HG03432 (cell line): ENCODE data around the gene GINS2.

ENCODE experiments used
- ATAC-seq: cut with Tn5 transposase; IDR thresholded peaks from one replicate; pipeline ENCODE4 v1.9.1; 2021; ENCODE audit warnings: mild to moderate bottlenecking, moderate library complexity; ENCODE audit not compliant: unreplicated experiment

GINS2 gene

DNA sequence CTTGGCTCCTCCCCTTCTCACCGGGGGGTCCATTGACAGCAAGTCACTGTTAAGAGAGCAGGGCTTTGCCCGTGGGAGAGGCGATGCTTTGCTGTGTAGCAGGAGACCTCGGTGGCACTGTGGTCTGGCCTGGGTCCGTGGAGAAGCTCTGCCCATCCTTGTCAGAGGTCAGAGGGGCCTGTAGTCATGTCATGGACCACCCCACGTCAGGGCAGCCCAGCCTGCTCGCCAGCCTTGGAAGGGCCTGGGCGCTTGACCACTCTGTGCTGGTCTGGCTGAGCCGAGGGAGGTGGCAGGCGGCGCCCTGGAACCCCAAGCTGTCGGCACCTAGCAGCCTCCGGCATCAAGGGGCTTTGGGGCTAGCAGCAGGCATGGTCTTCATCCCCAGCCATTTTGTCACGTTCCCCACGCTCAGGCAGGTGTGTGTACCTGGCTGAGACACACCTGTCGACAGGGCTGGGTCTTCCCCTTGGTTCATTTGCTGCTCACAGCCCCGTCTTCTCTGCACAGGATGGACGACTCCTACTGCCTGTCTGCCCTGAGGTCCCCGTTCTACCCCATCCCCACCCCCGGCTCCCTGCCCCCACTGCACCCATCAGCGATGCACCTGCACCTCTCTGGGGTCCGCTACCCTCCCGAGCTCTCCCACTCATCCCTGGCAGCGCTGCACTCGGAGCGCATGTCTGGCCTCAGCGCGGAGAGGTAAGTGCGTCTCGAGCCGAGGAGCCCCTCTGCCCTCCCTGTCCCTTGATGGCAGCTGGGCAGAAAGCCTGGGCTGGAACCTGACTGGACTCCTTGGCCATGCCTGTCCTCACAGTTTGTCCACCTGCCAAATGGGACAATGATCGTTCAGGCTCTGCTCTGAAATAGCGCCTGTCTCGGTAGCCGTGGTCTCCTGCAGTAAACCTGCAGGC lies 33.3 kb downstream of the GINS2 start:
- no peak for ATAC-seq

DNA sequence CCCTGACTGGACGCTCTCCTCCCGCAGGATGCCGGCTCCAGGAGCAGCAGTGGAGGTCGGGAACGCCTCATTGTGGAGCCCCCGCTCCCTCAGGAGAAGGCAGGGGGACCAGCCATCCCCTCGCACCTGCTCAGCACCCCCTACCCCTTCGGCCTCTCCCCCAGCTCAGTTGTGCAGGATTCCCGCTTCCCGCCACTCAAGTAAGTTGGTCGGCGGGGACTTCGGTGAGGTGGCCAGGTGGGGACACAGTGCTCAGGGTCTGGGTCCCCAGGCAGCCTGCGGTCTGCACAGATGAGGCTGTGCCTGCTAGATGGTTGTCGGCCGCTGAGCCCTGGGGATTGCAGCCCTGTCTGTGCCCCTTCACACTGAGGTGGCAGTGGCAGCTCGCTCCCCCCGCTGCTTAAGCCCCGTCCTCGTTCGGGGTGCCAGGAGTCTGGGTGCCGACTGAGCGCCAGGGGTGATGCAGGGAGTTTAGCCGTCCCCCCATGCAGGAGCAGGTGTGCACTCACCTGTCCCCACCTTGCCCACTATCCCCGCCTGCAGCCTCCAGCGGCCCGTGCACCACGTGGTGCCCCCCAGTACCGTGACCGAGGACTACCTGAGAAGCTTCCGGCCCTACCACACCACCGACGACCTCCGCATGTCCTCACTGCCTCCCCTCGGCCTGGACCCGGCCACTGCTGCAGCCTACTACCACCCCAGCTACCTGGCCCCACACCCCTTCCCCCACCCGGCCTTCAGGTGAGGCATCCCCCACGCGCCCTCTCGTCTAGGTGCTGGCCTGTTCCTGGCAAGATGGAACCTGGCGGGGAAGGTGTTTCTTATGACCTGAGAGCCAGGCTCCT lies 34.3 kb downstream of the GINS2 start:
- ATAC-seq: no peak

DNA sequence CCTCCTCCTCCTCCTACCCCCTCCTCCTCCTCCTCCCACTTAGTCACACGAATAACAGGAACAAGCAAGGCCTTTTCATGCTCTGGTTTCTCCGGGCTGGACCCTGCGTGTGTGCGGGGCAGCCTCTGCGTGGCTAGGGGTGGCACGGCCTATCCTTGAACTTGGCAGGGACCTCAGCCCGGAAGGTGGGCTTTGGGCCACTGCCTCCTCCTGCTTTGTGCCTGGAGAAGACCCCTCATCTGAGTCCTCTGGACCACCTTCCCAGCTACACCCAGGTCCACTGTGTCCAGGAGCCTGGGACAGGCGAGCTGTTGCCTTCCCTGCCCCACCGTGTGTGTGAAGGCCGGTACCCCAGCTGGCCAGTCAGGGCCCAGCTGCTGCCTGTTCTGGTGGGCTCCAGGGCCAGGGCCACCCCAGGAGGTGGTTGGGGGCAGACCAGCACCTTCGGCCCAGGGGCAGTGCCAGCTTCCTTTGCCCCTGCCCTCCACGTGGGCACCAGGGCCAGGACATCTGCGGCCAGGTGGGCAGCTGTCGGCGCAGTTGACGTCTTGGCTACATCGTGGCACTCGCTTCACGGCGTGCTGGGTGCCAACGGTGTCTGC lies 35.4 kb downstream of the GINS2 start:
- no peak for ATAC-seq

DNA sequence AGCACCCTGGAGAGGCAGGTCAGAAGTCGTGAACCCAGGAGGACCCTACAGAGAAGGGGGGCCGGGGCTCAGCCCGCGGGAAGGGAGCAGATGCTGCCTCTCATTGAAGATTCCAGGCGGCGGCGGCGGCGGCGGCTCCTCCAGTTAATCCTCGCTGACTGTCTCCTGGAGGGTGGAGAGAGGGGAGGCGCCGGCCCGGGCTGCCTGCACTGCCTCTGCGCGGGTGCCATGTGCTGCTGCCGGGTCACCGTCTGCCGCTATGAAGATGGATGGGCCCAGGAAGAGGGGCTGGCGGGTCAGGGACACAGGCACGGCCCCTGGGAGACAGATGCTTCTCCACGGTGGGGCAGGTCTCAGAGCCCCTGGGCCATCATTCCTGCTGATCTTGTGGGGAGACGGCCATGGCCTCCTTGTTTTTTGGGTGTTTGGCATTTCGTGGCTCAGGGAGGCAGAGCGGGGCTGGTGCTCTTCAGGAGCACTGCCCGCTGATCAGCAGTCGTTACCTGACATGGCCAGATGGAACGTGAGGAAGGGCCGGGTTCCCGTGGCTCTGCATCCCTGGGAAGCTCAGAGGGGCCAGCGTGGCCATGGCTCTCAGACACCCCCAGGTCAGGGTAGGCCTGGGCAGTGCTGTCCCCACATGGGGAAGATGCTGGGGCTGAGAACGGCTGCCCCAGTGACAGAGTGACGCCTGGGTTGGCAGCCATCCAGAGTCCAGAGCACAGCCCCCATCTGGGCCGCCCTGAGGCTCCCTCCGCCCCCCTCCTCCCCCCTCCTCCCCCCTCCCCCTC lies 36.1 kb downstream of the GINS2 start:
- no peak for ATAC-seq

GRCh38 chr16:85651629-85652430 lies 36.9 kb downstream of the GINS2 start:
- no peak for ATAC-seq

GRCh38 chr16:85650844-85651628 lies 37.7 kb downstream of the GINS2 start:
- ATAC-seq: no peak

DNA sequence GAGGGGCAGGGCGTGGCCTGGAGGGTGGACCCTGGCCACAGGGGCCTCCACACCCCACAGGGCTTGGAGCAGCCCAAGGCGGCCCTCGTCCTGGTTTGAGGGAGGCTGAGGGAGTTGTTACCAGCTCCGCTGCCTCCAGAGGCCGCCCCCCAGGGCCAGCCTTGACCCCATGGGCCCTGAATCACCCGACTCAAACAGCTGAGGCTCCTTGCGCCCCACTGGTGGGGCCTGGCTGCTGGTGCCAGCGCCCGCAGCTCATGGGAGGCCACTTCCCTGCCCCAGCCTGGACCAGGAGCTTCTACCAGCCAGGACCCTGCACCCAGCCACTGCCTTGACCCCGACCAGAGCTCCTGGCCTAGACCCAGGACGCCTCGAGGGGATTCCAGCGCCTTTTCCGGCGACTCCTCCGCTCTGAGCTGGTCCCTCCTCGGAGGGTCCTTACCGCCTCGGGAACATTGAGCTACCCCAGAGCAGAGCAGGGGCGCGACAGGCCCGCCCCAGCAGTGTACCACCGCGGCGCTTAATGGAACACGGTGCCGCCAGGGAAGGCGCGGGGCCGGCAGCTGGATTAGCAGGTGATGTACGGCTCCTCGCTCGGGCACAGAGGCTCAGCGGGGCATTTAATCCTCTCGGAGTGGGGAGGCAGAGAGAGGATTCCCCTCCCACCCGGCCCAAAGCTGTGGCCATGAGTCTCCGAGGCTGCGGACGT lies 38.5 kb downstream of the GINS2 start:
- ATAC-seq: no peak

GRCh38 chr16:85649411-85650134 lies 39.2 kb downstream of the GINS2 start:
- no peak for ATAC-seq

DNA sequence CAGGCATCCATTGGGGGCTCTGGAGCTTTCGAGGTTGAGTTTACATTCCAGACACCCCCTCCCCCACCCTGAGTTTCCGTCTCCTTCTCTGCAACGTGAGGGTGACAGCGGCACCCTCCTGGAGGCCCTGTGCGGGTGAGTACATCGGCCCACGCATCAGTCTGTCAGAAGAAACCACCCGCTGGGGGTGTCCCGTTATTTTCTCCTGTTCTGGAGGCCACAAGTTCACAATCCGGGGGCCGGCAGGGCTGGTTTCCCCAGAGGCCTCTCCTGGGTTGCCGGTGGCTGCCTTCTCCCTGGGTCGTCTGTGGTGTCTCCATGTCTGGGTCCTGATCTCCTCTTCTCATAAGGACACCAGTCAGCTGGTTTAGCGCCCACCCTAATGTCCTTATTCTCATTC lies 39.9 kb downstream of the GINS2 start:
- no peak for ATAC-seq

GRCh38 chr16:85648070-85648714 lies 40.6 kb downstream of the GINS2 start:
- ATAC-seq: no peak

DNA sequence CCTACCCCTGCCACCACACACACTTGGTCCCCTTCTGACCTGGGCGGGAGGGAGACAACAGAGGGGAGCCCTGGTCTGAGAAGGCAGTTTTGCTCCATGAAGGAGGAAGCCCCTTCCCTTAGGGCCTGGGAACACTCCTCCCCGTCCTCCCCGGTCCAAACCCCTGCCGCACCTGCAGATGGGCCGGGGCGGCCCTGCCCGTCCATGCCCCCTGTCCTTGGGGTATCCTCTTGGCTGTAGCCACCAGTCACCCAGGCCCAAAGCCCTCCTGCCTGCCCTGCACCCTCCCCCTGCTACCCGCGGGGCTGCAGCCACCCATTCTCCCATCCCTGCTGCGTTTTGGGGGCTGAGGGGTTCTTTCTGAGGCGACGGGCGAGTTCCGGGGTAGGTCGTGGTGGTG lies 41.8 kb downstream of the GINS2 start:
- ATAC-seq: no peak

DNA sequence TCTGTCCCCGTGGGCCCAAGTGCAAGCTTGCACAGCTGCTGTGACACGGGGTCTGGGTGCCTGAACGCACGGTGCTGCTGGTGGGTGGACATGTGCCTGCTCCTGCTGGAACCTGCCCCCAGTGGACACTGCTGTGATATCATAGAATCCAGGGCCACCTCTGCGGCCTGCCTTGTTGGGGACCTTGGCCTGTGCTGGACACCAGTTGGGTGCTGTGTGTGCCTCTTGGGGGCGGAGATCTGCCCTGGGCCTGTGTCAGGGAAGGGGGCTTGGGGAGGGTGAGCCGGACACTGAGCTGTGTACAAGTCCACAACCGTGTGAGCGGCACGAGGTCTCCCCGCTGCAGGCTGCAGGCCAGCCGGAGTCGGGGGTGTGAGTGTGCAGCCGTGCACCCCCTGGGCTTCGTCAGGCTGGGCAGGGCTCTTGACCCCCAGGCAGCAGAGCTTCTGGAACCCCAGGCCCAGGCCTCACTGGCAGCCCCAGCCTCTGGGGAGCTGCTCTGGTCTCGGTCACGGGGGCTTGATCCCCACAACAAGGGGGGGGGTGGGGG lies 42.3 kb downstream of the GINS2 start:
- no peak for ATAC-seq

- no peak for ATAC-seq
Observed at GRCh38 chr16:85645021-85645589, 43.6 kb downstream of the GINS2 start.

GRCh38 chr16:85644093-85644712 lies 44.6 kb downstream of the GINS2 start:
- no peak for ATAC-seq

DNA sequence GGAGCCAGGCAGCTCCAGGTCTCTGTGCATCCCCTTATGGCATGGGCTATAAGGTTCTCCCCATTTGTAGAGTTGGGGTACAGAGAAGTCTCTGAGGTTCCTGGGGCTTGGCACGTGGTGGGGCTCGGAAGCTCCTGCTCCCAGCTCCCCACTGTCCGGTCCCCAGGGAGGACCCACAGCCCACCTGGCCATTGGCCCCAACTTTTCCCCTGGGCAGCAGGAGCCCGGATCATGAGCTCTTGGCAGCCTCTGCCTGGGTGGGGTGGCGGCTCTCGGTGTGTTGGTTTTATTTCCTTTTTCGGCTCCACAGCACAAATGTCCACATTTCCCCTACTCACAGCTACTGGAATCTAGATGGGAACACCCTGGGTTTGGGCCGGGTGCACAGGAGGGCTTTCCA lies 45.1 kb downstream of the GINS2 start:
- no peak for ATAC-seq

- ATAC-seq: no peak
Observed at GRCh38 chr16:85642762-85643358, 45.9 kb downstream of the GINS2 start.
